ENCODE results near the gene MAST4.

Gene MAST4

DNA sequence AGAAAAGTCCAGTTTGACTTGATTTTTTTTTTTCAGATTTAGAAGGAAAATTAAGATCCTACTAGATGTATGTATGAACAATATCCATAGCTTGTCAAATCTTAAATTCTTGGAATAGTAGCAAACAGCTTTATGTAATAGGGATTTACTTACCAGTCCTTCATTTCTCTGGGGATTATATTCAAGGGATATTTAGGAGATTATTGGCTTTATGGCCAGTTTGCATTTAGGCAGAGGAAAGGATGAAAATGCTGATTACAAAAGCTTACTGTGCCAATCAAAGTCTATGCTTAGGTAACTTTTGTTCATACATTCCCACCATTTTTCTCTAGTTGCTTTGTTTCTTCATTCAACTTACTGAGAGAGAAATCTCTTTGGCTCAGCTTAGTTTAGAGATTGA lies 47.9 kb downstream of the MAST4 start:
- FAIRE-seq (no peak), DNase-seq (ENCODE audit: low spot score) (no peak)

DNA sequence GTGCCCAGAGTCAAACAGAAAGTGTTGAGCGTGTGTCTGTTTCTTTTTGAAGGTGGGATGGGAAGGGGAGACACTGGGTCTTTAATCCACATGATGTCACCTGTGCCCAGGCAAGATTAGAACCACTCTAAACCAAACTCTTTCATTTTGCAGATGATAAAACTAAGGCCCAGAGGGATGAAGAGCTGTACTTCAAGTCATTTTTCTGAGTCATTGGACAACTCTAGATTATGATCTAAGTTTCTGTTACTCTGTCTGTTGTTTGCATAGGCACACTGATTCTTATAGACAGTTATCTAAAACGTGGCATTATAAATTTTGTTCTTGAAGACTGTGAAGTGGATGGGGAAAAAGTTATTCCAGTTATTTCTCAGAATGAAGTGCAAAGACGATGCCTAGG lies 48.8 kb downstream of the MAST4 start:
- DNase-seq (ENCODE audit: low spot score) (no peak), FAIRE-seq (no peak)

DNA sequence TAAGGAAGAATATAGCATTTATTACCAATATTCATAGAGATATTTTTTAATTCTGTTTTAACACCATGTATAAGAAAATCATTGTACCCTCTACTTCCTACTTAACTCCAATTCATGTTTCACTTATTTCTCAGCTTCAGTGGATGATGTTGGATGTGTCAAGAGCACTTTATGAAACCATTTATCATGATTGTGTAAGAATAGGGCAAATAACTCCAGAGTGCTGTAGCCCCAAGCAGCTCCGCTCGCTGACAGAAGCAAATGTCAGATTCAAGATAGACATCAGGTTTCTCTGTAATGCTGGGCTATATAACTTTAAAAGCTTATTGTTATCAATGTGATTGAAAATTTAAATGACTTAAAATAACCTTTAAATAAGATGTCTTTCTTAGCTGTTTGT lies 50.4 kb downstream of the MAST4 start:
- FAIRE-seq (no peak), DNase-seq (ENCODE audit: low spot score) (no peak)

DNA sequence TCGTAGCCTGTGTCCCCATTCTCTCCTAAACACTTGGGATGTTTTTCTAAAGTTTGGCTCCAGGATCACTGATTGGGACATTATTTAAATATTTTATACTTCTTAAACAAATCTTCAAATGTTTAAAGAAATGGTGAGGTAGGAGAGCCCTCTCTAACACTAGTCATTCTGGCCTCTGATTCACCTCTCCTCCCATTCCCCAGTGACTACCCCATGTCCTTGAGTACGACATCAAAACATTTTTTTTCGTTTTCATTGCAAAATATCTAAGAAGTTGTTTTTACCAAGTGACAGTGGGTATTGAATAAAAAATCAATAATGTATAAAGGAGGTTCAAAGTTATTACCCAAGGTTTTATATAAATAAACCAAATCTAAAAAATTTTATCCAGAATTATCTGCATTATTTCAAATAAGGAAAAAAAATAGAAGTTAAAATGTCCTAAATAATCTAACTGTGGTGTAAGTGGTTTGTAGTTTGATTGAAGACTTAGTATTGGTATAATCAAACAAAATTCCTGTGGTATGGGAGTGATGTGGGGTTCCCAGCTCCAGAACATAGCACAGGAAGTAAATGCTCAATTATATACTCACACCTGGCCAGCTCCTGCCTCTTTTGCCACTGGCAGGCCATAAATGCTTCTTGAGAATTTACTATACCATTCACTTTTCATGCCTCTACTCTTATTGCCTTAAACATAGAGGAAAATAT lies 51.1 kb downstream of the MAST4 start:
- DNase-seq (ENCODE audit: low spot score) (peak; percentile 13), FAIRE-seq (no peak)

DNA sequence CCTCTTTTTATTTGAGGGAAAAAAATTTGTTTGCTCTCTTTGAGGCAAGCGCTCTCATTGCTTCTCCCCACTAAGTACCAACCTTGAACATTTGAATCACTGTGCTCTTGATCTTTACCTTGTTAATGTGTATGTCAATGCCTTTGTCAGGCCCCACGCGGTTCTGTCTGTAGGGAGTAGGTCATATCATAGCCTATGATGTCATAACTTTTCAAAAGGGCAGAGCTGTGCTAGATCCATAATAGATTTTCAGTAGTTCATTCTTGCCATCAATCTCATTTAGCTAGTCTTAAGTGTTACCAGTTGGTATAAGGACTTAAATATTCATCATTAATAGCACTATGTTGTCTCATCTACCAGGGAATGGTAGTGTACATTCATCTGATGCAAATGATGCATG lies 56.6 kb downstream of the MAST4 start:
- FAIRE-seq, result no peak
- DNase-seq (ENCODE audit: low spot score), result no peak

DNA sequence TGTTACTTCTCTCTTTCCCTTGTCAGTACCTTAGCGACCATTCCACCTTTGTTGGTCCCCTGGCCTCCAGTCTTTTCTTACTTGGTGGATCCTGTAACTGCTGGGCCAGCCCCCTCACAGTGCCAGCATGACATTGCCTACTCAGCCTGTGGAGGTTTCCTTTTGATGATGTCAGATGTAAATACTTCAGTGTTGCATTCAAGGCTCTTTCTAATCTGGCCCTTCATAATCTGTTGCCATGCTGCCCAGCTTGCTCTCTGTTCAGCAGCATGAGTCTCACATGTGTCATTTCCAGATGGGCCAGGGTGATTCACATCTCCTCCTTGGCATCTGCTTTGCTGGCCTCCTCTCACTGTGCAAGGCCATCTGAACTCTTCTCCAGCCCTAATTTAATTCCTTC lies 57.1 kb downstream of the MAST4 start:
- DNase-seq (ENCODE audit: low spot score), result peak; percentile 6
- FAIRE-seq, result no peak

DNA sequence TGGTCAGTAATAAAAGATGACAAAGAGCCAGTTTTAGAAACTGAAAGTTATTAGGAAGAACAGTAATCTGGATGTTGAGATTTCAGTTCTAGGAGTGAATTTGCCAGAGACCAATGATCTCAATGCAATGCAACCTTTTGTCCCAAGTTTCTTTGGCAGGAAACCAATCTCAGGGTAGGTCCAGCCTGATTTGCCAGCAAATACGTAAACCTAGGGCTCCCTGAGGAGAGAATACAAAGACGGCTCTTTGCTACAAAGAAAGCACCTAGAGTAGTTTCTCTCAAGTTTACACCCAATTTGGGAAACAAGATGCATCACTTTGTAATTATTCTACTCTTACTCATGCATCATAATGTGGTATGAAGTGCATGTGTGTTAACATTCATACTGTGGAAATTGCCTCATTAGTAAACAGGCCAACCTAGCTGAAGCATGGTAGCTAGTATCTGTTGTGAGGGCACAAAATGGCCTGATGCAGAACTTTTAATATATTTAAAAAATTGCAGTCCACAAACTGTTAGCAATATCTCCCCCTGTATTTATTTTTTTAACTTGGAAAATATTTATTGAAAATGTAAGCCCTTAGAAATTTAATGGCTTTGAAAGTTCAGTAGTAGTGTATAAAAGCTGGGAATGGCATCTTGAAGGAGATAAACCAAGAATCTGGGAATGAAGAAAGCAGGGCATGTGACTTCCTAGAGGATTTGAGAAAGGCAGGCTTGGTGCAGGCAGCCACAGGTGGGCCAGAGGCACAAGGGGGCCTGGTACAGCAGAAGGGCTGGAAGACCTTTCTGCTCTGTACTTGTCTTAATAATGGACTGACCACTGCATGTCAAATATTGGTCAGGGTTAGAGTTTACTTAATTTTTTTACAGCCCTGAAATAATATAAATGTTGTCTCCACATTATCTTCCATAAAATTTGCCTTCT lies 59.5 kb downstream of the MAST4 start:
- DNase-seq (ENCODE audit: low spot score) (no peak), FAIRE-seq (peak; percentile 23)

DNA sequence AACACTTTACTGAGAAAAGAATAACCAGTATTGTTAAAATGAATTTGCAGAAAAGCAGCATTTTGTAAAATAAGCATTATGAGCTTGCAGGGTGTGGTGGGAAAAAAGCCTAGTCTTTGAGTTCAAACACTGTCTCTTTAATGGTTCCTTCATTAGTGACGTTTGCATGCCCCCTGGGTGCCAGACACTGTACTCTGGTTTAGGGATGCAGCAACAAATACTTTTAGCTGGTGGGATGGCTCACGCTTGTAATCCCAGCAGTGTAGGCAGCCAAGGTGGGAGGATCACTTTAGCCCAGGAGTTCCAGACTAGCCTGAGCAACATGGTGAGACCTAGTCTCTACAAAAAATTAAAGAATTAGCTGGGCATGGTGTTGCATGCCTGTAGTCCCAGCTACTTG lies 62.3 kb downstream of the MAST4 start:
- DNase-seq (ENCODE audit: low spot score) (no peak), FAIRE-seq (no peak)

DNA sequence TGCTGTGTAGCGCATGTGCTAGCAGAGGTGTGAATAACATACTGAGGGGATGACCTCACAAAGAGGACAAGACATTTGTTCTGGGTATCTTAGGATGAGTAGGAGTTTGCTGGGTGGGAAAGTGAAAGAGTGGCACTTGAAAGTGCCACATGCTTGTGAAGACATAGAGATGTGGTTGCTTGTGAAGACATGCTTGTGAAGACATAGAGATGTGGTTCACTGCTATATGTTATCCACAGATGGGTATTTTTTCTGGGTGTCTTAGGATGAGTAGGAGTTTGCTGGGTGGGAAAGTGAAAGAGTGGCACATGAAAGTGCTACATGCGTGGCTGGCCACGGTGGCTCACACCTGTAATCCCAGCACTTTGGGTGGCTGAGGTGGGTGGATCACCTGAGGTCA lies 63.6 kb downstream of the MAST4 start:
- FAIRE-seq (no peak), DNase-seq (ENCODE audit: low spot score) (no peak)

DNA sequence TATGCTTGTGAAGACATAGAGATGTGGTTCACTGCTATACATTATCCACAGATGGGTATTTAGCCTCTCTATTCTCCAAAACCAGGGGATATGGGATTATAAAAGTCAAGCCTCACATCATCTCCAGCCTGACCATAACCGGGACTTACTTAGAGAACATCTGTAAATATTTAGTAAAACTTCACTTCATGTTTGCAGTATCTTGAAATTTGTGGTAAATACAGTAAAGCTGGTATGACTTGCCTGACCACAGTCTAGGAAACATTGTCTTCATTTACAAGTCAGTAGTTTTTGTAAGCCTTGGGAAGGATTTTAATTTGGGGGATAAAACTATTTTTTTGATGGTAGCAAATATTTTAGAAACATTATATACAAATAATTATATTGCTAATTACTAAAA lies 64.2 kb downstream of the MAST4 start:
- FAIRE-seq (no peak), DNase-seq (ENCODE audit: low spot score) (no peak)

DNA sequence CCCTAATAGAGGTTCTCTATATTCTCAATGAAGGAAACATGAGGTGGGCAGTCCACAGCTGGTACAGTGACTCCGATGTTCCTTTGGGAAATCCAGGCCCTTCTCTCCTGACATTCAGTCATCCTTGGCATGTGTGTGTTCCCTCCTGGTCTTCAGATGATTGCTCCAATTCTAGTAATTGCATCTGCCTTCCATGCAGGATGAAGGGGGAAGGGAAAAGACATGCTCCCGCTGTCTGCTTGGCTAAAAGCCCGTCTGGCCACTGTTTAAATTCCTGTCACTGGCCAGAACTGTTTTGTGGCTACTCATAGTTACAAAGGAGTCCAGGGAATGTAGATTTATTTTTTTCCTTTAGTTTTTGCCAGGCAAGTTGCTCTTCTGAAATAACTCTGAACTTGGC lies 65.0 kb downstream of the MAST4 start:
- FAIRE-seq, result no peak
- no peak for DNase-seq (ENCODE audit: low spot score)

DNA sequence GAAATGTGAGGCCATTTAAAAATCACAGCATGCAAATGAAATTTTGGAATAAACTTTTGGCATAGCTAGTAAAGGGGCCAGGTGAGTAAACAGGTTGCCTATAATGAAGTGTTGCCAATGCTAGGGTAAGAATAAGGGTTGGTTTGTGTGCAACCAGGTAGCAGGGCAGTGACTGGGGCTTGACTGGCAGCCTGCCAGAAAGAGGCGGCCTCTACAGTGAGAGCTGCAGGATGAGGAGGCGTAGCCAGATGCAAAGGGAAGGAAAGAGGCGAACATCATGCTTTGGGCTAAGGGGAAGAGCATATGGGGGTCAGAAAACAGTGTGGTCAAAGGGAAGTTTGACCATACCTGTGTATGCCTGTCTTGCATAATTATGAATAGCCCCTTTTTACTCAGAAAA lies 70.6 kb downstream of the MAST4 start:
- FAIRE-seq (no peak), DNase-seq (ENCODE audit: low spot score) (no peak)

DNA sequence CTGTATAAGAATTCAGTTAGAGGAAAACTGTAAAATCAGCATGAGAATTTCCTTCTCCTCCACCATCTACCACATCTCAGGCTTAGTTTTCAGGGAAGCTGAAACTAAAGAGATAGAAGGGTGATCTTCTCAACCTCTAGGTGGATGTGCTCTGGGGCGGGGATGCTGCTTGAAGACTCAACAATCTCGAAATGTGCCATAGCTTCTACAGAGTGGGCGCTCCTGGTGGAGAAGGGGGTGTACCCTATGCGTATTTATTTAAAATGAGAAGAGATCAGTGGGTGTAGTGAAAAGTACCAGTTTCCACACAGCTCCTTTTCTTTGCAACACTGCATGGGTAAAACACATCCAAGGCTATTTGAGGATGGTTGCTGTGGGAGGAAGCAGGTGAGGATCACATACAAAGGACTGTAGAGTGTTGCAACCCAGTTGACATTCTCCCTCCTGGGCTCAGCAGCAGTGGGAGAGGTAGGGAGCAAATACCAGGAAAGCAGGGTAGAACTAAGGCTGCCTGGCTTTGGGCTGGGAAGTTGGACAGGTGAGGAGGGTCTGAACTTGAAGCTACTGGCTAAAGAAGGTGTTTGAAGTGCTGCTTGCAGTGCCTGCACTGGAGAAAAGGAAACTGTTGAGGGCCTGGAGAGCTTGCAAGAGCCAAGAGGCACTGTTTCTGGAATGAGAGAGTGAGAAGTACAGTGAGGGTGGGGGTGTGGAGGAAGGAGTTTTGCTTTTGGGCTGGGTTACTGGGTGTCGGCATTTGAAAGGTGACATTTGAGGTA lies 73.1 kb downstream of the MAST4 start:
- FAIRE-seq (no peak), DNase-seq (ENCODE audit: low spot score) (no peak)

DNA sequence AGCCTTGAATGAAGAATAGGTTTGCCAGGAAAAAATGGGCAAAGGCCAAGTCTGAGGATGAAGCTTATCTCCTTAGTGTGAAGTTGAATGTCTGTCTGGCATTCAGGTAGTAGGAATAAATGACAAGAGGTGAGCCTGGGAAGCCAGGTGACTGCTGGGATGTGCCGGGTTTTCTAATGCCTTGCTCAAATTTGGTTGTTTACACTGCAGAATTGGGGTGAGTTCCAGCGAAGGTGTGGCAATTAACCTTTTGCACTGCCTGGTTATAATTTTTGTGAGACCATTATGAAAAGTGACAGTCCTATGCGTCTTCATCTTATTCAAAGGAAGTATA lies 73.6 kb downstream of the MAST4 start:
- FAIRE-seq, result no peak

DNA sequence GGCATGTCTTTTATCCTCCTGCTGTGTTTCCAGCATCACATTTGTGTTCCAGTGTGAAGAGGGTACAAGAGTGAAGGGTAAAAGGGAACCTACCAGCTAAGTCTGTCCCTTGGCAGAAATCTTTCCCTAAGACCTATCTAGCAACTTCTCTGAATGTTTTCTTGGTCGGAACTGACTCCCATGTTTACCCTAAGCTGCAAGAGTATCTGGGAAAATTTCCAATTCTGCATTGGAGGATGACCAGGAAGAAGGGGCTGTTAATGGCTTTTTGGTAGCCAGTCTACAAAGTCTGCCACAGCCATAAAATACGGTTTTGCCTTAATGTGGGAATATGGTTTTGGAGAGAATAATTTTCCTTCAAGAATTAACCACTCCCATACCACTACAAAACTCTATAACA lies 75.1 kb downstream of the MAST4 start:
- DNase-seq (ENCODE audit: low spot score) (no peak), FAIRE-seq (no peak)

More for the DNA sequence above, 73.6 kb downstream of the MAST4 start:
- no peak for DNase-seq (ENCODE audit: low spot score)

DNA sequence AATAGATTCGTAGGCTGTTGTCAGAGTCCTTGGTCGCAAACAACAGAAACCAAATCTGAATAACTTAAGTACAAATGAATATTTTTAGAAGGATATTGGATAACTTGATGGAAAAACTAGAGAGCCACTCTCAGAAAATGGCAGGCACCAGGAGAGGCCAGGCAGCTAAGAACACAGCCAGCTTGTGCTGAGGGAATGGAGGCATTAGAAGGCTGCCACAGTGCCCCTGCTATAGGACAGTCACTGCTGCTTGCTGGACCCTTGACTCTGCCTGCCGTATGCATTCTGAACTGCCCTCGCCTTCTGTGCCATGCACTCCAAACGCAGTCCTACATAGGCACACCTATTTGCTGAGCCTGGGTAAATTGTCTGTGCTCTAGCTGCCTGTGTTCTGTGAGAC lies 78.6 kb downstream of the MAST4 start:
- FAIRE-seq (no peak), DNase-seq (ENCODE audit: low spot score) (no peak)

DNA sequence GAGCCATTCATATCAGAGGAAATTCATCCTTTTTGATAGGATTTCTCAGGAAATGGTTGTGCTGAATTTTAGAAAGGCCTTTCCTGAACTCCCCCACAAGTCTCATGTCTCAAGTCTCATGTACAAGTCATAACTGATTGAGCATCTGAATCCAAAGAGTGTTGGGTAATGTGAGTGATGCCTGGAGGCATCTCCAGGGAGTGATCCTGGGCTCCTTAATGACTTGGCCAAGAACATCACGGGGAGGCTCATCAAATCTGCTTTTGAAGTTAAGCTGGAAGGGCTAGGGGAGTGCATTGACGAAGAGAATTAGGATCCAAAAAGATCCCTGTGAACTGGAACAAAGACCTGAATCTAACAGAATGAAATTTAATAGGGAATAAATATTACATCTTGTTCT lies 79.2 kb downstream of the MAST4 start:
- FAIRE-seq, result no peak
- no peak for DNase-seq (ENCODE audit: low spot score)

DNA sequence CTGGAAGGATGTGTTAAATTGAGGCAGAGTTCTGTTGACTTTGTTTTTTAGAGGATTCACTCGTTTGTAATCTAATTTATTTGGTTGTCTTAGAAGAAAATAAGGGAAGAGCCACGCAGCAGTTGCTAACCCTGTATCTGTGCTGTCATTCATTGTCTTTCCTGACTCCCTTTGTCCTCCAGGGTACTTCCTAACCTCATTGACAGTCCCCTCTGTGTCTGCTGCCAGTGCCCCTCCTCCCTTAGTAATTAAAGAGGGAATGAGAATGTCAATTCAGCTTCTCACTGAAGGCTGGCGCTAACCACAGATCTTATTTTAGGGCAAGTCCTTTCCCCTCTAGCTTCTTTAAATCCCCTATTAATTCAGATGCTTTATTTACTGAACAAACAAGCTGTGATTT lies 84.0 kb downstream of the MAST4 start:
- FAIRE-seq, result no peak

DNA sequence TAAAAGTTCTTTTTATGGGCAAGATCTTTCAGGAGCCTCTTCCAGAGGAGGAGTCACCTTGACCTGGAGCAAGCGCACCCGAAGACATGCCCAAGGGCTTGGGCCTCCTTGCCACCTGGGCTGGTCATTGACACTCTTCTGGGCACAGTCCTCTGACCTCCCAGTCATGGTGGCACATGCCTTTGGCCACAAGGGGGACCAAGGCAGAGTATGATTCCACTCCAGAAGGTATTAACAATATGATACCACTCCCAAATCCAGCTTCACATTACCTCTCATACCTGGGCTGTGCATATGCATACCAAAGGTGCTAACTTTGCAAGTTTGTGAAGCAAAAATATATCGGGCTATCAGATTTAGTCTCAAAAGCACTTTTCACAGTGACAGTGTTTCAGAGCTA lies 84.6 kb downstream of the MAST4 start:
- DNase-seq (ENCODE audit: low spot score) (no peak), FAIRE-seq (peak; percentile 46)

More for the DNA sequence above, 84.0 kb downstream of the MAST4 start:
- no peak for DNase-seq (ENCODE audit: low spot score)

DNA sequence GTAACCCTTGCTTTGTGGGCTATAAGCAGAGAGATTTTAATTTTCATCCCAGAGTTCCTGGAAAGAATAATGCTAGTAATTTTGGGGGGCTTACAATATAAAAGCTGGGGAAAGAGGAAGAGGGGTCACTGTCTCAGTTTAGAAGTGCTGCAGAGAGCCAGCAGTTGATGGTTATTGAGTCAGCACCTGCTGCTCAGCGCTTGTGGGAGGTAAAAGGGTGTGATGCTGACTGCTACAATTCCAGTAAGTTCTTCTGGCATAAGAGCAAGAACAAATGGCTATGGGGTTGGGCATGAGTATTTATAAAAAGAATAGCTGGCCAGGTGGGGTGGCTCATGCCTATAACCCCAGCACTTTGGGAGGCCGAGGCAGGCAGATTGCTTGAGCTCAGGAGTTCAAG lies 88.5 kb downstream of the MAST4 start:
- FAIRE-seq, result no peak

DNA sequence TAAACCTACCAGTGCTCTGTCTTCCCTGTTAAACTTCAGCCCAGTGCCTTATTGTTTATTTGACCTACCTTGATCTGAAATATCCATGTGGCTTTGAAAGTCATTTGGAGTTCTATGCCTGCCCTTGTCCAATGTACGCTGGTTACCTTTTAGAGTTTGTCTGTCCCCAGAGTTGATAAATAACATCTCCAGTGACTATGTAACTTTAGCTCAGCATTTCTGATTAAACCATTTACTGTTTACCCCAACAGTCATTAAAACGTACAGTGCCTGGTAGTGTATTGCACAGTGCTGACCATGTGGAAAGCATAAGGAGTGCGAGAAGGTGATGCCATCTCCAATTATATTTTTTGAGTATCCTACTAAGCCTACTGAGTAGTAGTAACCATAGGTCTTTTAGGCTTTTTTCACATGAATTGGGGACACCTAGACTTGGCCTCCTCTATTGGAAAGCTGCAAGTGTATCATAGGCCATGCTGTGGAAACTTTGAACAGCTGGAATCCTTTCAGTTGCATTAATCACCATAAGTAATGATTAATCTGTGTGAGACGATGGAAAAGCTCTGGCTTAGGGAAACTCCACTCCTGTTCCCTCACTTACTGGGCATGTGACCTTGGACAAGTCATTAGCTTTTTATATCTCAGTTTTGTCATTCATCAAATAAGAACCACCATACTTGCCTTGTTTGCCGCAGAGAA lies 93.5 kb downstream of the MAST4 start:
- no peak for FAIRE-seq
- DNase-seq (ENCODE audit: low spot score), result no peak

More for the DNA sequence above, 88.5 kb downstream of the MAST4 start:
- DNase-seq (ENCODE audit: low spot score), result no peak

DNA sequence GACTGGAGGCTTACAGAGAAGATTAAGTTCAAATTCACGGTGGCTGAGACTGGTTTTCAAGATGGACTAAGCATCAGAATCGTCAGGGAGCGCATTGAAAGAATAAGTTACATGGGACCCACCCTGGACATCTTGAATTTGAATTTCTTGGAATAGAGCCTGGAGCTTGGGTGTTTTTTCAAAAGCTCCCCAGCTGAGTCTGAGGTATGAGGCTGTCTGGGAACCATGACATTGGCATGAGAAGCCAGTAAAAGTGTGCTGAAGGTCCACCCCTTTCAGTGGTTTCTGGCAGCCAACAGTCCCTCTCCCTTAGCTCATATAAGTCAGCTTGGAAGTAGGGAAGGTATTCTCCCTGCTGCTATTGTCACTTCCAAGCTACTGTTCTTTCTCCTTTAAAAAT lies 97.8 kb downstream of the MAST4 start:
- no peak for DNase-seq (ENCODE audit: low spot score)
- no peak for FAIRE-seq
